ENCODE measurements around the gene NR1H4.

- TF ChIP-seq POLR2AphosphoS5 (IDR thresholded peaks at IDR 0.05; ENCODE audit: low read depth, low read length), result no peak
- no peak for TF ChIP-seq POLR2A (IDR thresholded peaks at IDR 0.05; ENCODE audit: low read depth, low read length)
- no peak for TF ChIP-seq TAF1 (IDR thresholded peaks at IDR 0.05; ENCODE audit: low read depth, low read length)
- TF ChIP-seq SPI1 (IDR thresholded peaks at IDR 0.05; ENCODE audit: low read depth, low read length), result no peak
- no peak for TF ChIP-seq POU2F2 (IDR thresholded peaks at IDR 0.05; ENCODE audit: low read depth, low read length)
These were observed 80.3 kb downstream of the NR1H4 start for GRCh38 chr12:100553936-100554335.

All from GM12891 (cell line).